ENCODE data around the gene ACTL9. TPM values are rescaled to one million over a fixed set of nuclear protein-coding genes. Genes with fewer than 3 reads are reported as not detected.
"Not testable (repeated sequence)": the region's sequence is repeated elsewhere in the genome, so short reads cannot be mapped to it uniquely, and the experiment has no call there.

The ACTL9 gene, protein sequence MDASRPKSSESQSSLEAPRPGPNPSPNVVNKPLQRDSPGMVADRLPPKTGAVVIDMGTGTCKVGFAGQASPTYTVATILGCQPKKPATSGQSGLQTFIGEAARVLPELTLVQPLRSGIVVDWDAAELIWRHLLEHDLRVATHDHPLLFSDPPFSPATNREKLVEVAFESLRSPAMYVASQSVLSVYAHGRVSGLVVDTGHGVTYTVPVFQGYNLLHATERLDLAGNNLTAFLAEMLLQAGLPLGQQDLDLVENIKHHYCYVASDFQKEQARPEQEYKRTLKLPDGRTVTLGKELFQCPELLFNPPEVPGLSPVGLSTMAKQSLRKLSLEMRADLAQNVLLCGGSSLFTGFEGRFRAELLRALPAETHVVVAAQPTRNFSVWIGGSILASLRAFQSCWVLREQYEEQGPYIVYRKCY
- not detected in 2 replicates for total RNA-seq (2014; rRNA removed; shearing (Covaris generic))

DNA sequence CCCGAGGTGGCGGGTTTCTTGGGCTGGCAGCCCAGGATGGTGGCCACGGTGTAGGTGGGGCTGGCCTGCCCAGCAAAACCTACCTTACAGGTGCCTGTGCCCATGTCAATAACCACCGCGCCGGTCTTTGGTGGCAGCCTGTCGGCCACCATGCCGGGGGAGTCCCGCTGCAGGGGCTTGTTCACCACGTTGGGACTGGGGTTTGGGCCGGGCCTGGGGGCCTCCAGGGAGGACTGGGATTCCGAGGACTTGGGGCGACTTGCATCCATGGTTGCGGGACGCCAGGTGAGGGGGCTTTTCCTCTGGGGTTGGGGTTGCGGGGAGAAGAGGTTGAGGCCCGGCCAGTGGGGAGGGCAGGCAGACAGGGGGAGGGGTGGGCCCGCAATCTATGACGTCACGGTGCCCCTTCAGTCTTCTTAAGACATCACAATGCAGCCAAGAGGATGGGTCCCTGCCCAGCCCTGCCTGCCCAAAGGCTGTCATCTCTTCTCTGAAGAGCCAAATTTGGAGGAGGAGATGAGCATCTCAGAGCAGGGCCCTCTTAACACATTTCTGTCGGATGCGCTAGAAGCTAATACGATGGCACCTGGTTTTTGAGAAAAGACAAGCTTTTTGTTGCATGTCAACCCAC, at the start of gene ACTL9:
ACTL9 (minus strand) TSS at position 363 of the 631 bp plus-strand sequence; CDS start at position 269, 94 bp downstream.
- Histone ChIP-seq H3K36me3 (no peaks in the 10 kb centered on the region), H3K9me3 (replicated peaks) (no peaks in the 10 kb centered on the region), H3K27me3 (replicated peaks) (no peaks in the 10 kb centered on the region), H3K4me1 (replicated peaks) (peaks cover 4% of the 10 kb centered on the region; the same call in 1 of the 2 replicates), H3K27ac (no peak within 1 kb of the TSS), H3K4me3 (no peak within 1 kb of the TSS)
- DNase-seq (ENCODE audit: low read depth in 1 of 2, low spot score in 2 of 2) = no peak

DNA sequence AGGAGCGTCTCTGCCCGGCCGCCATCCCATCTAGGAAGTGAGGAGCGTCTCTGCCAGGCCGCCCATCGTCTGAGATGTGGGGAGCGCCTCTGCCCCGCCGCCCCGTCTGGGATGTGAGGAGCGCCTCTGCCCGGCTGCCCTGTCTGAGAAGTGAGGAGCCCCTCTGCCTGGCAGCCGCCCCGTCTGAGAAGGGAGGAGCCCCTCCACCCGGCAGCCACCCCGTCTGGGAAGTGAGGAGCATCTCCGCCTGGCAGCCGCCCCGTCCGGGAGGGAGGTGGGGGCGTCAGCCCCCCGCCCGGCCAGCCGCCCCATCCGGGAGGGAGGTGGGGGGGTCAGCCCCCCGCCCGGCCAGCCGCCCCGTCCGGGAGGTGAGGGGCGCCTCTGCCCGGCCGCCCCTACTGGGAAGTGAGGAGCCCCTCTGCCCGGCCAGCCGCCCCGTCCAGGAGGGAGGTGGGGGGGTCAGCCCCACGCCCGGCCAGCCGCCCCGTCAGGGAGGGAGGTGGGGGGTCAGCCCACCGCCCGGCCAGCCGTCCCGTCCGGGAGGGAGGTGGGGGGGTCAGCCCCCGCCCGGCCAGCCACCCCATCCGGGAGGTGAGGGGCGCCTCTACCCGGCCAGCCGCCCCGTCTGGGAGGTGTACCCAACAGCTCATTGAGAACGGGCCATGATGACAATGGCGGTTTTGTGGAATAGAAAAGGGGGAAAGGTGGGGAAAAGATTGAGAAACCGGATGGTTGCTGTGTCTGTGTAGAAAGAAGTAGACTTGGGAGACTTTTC, 40.9 kb upstream of the ACTL9 start:
- not testable (repeated sequence) for H3K36me3 ChIP-seq; H3K27ac ChIP-seq; H3K4me3 ChIP-seq; H3K27me3 ChIP-seq (replicated peaks); H3K9me3 ChIP-seq (replicated peaks); H3K4me1 ChIP-seq (replicated peaks)
- DNase-seq (ENCODE audit: low read depth in 1 of 2, low spot score in 2 of 2) = peak in 1 of 2 experiments; percentile 26

DNA sequence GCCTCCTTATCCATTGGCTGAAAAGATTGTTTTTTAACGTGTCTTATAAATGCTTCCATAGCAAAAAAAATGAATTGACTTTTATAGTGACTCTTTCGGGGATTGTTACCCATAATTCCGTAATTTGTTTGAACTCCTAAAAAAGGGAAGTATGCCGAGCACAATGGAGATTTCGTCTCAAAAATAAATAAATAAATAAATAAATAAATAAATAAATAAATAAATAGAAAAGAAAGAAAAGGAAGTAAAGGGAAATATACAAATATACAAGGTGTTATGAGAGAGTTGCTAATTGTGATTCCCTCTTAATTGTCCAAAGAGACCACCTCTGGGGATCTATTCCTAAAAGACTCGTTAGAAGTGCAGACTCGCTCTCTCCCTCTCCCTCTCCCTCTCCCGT, 39.8 kb upstream of the ACTL9 start:
- H3K27ac ChIP-seq = no peak overlapping the region
- H3K36me3 ChIP-seq = no peaks in the 10 kb centered on the region
- H3K4me3 ChIP-seq = no peak overlapping the region
- no peak for DNase-seq (ENCODE audit: low read depth in 1 of 2, low spot score in 2 of 2)
- H3K4me1 ChIP-seq (replicated peaks) = no peaks in the 10 kb centered on the region
- no peaks in the 10 kb centered on the region for H3K27me3 ChIP-seq (replicated peaks)
- H3K9me3 ChIP-seq (replicated peaks) = no peaks in the 10 kb centered on the region

DNA sequence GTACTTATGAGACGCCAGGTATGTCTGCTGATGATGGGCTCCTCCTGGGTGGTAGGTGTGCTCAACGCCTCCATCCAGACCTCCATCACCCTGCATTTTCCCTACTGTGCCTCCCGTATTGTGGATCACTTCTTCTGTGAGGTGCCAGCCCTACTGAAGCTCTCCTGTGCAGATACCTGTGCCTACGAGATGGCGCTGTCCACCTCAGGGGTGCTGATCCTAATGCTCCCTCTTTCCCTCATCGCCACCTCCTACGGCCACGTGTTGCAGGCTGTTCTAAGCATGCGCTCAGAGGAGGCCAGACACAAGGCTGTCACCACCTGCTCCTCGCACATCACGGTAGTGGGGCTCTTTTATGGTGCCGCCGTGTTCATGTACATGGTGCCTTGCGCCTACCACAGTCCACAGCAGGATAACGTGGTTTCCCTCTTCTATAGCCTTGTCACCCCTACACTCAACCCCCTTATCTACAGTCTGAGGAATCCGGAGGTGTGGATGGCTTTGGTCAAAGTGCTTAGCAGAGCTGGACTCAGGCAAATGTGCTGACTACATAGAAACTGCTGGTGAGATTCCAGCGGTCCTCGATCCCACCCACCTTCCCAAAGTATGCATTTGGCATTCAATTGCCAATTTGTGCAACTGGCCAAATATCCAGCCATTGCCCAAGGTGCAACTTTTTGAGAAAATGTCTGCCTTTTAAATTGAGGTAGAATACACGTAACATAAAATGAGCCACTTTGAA, 33.0 kb upstream of the ACTL9 start:
- H3K27me3 ChIP-seq (replicated peaks) = no peaks in the 10 kb centered on the region
- H3K36me3 ChIP-seq = no peaks in the 10 kb centered on the region
- peak in 1 of 2 experiments; percentile 23 for DNase-seq (ENCODE audit: low read depth in 1 of 2, low spot score in 2 of 2)
- no peaks in the 10 kb centered on the region for H3K9me3 ChIP-seq (replicated peaks)
- no peak overlapping the region for H3K27ac ChIP-seq
- no peak overlapping the region for H3K4me3 ChIP-seq
- no peaks in the 10 kb centered on the region for H3K4me1 ChIP-seq (replicated peaks)

DNA sequence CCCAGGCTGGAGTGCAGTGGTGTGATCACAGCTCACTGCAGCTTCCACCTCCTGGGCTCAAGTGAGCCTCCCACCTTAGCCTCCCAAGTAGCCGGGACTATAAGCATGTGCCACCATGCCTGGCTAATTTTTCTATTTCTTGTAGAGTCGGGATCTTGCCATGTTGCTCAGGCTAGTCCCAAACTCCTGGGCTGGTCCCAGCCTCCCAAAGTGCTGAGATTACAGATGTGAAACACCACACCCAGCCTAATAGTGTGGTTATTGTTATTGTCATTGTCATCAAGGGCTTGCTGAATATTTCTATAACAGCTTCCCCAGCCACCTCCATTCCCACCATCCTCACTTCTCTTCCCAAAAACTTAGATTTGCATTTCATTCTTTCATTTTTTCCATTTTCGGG, 25.7 kb upstream of the ACTL9 start:
- Histone ChIP-seq H3K9me3 (replicated peaks) (no peaks in the 10 kb centered on the region), H3K4me3 (no peak overlapping the region), H3K27me3 (replicated peaks) (no peaks in the 10 kb centered on the region), H3K4me1 (replicated peaks) (no peaks in the 10 kb centered on the region), H3K27ac (no peak overlapping the region), H3K36me3 (no peaks in the 10 kb centered on the region)
- DNase-seq (ENCODE audit: low read depth in 1 of 2, low spot score in 2 of 2) = no peak

DNA sequence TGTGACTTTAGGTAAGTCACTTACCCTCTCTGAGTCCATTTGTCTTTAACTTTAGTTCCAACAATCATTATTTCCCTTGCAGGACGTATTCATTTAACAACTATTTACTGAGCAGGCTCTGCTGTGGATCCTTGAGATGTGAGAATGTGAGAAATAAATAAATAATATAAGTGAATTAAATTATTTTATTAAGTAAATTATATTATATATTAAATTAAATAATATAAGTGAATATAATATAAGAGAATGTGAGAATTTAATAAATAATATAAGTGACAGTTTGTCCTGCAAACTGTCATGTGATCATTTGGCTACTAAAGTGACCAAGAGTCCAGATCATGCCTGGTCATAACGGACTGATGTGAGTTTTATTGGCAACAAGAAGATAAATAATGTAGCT, 23.4 kb upstream of the ACTL9 start:
- Histone ChIP-seq H3K9me3 (replicated peaks) (no peaks in the 10 kb centered on the region), H3K36me3 (no peaks in the 10 kb centered on the region), H3K27me3 (replicated peaks) (no peaks in the 10 kb centered on the region), H3K27ac (no peak overlapping the region), H3K4me1 (replicated peaks) (no peaks in the 10 kb centered on the region), H3K4me3 (no peak overlapping the region)
- DNase-seq (ENCODE audit: low read depth in 1 of 2, low spot score in 2 of 2) = no peak

DNA sequence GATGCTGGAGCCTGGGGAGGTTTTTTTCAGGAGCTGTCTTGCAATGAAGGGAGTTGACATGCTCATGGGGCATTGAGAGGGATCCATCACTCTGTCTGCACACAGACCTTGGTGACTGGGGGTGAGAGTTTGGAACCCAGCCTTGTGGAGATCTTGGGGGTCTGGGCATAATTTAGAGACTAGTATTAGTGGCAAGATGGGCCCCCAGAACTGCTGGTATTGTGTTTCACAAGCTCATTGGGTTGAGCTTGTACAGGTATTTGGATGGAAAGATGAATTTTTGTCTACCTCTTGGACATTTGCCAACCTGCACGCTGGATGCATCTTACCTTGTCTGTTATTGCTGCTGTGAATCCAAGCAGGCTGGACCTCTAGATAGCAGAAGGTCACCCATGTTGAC, 22.7 kb upstream of the ACTL9 start, which contains the start of gene OR2Z1:
OR2Z1 (plus strand) TSS at position 301 of the 400 bp plus-strand sequence. CDS start 9,395 bp downstream, outside the sequence.
- Histone ChIP-seq H3K36me3 (no peaks in the 10 kb centered on the region), H3K27me3 (replicated peaks) (no peaks in the 10 kb centered on the region), H3K4me3 (no peak within 1 kb of the TSS), H3K9me3 (replicated peaks) (no peaks in the 10 kb centered on the region), H3K4me1 (replicated peaks) (no peaks in the 10 kb centered on the region), H3K27ac (no peak within 1 kb of the TSS)
- DNase-seq (ENCODE audit: low read depth in 1 of 2, low spot score in 2 of 2) = no peak

DNA sequence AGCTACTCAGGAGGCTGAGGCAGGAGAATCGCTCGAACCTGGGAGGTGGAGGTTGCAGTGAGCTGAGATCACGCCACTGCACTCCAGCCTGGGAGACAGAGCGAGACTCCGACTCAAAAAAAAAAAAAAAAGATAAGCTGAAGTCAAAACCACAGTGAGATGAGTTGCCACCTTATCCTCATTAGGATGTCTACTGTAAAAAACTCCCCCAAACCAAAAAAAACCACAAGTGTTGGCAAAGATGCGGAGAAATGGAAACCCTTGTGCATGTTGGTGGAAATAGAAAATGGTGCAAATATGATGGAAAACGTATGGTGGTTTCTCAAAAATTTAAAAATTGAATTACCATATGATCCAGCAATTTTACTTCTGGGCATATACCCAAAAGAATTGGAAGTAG, 11.7 kb upstream of the ACTL9 start:
- H3K9me3 ChIP-seq (replicated peaks); H3K27me3 ChIP-seq (replicated peaks); H3K36me3 ChIP-seq; DNase-seq (ENCODE audit: low read depth in 1 of 2, low spot score in 2 of 2); H3K4me1 ChIP-seq (replicated peaks); H3K4me3 ChIP-seq; H3K27ac ChIP-seq: not testable (repeated sequence)

DNA sequence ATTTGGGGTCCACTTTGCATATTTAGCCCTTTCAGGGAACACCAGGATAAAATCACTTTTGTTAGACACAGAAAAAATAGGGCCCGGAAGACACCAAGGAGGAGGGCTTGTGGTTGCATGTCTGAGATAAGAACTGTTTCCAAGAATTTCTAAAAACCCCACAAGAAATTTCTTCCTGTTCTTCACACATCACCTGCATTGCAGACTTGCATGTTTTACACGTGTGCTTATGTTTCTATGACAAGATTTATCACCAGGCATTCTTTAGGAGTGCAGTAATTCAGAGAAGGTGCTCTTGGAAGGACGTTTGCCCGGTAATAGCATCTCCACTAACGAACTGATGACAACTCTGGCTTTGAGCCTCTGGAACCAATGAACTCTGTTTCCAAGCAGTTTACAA, 7.1 kb upstream of the ACTL9 start:
- Histone ChIP-seq H3K36me3 (no peaks in the 10 kb centered on the region), H3K27ac (no peak overlapping the region)
- DNase-seq (ENCODE audit: low read depth in 1 of 2, low spot score in 2 of 2) = no peak

DNA sequence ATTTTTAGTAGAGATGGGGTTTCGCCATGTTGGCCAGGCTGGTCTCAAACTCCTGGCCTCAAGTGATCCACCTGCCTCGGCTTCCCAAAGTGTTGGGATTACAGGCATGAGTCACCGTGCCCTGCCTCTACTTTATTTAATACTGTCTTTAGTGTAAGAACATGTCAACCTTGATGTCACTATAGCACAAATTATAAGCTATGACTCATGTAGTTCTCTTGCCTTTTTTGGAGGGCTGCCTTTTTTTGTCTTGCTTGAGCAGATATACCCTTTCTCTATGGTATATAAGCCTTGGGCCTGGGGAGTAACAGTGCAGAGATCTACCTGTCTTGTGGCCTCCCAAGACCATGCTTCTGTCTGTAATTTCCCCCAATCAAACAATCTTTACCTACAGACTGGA, 6.7 kb upstream of the ACTL9 start:
- not testable (repeated sequence) for H3K4me3 ChIP-seq; H3K9me3 ChIP-seq (replicated peaks); H3K4me1 ChIP-seq (replicated peaks); H3K27ac ChIP-seq; H3K36me3 ChIP-seq; H3K27me3 ChIP-seq (replicated peaks); DNase-seq (ENCODE audit: low read depth in 1 of 2, low spot score in 2 of 2)

More for the DNA sequence above, 7.1 kb upstream of the ACTL9 start:
- Histone ChIP-seq H3K4me1 (replicated peaks) (peaks cover 4% of the 10 kb centered on the region; the same call in 1 of the 2 replicates), H3K9me3 (replicated peaks) (no peaks in the 10 kb centered on the region), H3K4me3 (no peak overlapping the region), H3K27me3 (replicated peaks) (no peaks in the 10 kb centered on the region)

DNA sequence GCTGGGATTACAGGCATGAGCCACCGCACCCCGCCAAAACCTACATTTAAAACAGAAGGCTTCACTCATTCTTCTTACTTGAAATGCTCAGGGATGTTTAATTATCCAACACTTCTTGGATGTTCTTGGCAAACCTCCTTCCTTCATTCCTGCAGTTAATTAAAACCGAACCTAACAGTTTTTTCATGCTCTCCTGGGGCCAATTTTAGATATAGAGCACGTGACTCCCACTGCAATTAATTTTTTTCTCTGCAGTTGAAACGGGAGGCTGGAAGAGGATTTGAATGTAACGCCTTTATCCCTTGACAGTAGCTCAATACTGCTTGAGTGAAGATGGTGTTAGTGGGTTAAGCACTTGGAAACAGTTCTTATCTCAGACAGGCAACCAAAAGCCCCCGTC, 4.6 kb upstream of the ACTL9 start:
- H3K27ac ChIP-seq = no peak overlapping the region
- no peaks in the 10 kb centered on the region for H3K36me3 ChIP-seq
- H3K4me1 ChIP-seq (replicated peaks) = peaks cover 4% of the 10 kb centered on the region; the same call in 1 of the 2 replicates
- H3K27me3 ChIP-seq (replicated peaks) = no peaks in the 10 kb centered on the region
- no peak overlapping the region for H3K4me3 ChIP-seq
- H3K9me3 ChIP-seq (replicated peaks) = no peaks in the 10 kb centered on the region
- no peak for DNase-seq (ENCODE audit: low read depth in 1 of 2, low spot score in 2 of 2)

DNA sequence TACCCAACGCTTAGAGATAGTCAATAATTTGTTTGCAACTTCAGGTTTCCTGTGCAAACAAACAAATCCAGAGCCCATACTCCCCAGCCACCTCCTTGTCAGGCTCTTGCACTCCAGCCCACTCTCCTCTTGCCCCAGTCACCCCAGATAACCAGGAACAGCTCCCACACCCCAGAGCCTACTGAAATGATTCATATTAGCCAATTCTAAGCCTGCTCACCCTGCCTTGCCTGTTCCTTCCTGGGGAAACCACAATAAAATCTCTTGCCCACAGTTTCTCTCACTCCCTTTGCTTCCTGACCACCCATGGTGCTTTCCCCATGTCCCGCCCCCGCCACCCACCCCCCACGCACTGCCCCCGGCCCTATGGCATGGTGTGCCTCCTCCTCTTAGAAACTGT, 3.8 kb upstream of the ACTL9 start:
- Histone ChIP-seq H3K9me3 (replicated peaks) (no peaks in the 10 kb centered on the region), H3K27ac (no peak overlapping the region), H3K4me1 (replicated peaks) (peaks cover 4% of the 10 kb centered on the region; the same call in 1 of the 2 replicates), H3K27me3 (replicated peaks) (no peaks in the 10 kb centered on the region), H3K4me3 (no peak overlapping the region), H3K36me3 (no peaks in the 10 kb centered on the region)
- peak in 1 of 2 experiments; percentile 13 for DNase-seq (ENCODE audit: low read depth in 1 of 2, low spot score in 2 of 2)

DNA sequence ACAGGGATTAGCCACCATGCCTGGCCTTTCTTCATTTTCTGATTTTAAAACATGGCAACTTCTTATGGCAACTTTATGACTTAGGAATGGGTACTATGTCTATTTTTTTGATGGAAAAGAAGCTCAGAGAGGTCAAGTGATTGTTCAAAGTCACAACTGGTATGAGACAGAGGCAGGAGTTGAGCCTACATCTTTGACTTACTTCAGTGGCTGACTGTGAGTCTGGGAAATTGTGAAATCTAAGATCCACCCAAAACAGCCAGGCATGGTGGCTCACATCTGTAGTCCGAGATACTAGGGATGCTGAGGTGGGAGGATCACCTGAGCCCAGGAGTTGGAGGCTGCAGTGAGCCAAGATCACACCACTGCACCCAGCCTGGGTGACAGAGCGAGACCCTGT, 2.4 kb upstream of the ACTL9 start:
- H3K9me3 ChIP-seq (replicated peaks) = no peaks in the 10 kb centered on the region
- H3K36me3 ChIP-seq = no peaks in the 10 kb centered on the region
- peaks cover 4% of the 10 kb centered on the region; the same call in 1 of the 2 replicates for H3K4me1 ChIP-seq (replicated peaks)
- H3K27ac ChIP-seq = no peak overlapping the region
- H3K4me3 ChIP-seq = no peak overlapping the region
- DNase-seq (ENCODE audit: low read depth in 1 of 2, low spot score in 2 of 2) = no peak
- no peaks in the 10 kb centered on the region for H3K27me3 ChIP-seq (replicated peaks)

Data from SJSA1 (cell line).